ENCODE data around the gene RIC8A.

- no peak for TF ChIP-seq POLR2A (IDR thresholded peaks at IDR 0.05)
- no peak for TF ChIP-seq CTCF (IDR thresholded peaks at IDR 0.05)
Measured at GRCh38 chr11:204587-205109, 2.9 kb upstream of the RIC8A start.
